Superior temporal gyrus (tissue), 1 donor: ENCODE results near the gene NETO1.

Experiments
- DNase-seq: peaks from one replicate; pipeline ENCODE4 v3.0.0-alpha.2; 2016; ENCODE audit errors: extremely low spot score

NETO1 gene

DNA sequence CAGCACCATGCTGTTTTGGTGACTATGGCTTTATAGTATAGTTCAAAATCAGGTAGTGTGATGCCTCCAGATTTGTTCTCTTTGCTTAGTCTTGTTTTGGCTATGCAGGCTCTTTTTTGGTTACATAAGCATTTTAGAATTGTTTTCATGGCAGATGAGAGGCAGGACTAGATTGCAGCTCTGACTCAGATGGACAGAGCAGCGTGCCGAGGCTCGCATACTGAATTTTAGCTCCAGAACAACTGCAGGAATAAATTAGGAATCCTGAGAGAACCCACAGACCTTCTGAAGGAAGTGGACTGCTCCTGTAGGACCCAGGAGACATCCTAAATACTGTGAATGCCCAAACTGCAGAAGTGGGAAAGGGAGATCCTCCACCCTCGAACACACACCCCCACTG lies 141.6 kb downstream of the NETO1 start:
- DNase-seq = no peak

DNA sequence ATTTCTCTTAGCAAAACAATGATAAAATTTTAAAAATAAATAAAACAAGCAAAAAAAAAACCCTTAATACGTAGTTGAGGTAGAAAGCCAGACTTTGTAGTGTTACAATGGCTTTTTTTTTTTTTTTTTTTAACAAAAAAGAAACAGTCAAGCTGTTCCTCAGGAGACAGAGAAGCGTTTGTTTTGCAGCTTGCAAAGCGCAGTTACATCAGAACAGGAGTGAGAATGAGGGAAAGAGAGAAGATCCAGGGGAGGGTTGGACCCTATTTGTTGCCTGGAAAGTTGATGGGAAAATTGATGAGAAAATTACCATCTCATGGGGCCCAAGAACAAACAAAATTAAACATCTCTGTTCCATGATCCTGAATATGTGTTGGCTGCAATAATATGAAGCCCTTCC lies 146.5 kb downstream of the NETO1 start:
- peak; percentile 18 for DNase-seq

DNA sequence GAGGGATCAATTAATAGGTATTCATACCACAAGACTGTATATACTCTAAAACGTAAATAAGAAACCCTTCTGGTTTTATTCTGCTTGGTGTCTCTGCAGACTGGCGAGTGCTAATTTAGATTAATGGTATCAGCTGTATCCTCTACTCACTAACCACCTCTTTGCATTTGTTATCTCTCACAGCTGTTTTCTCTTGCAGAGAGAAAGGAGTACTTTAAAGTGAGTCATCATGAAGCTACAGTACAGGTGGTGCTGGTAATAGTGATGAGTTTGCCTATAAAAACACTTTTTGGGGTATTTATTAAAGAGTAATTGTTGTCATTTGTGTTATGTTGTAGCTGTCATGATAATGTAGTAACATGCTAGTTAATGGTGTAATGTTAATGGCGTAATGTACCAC lies 147.7 kb downstream of the NETO1 start:
- no peak for DNase-seq

DNA sequence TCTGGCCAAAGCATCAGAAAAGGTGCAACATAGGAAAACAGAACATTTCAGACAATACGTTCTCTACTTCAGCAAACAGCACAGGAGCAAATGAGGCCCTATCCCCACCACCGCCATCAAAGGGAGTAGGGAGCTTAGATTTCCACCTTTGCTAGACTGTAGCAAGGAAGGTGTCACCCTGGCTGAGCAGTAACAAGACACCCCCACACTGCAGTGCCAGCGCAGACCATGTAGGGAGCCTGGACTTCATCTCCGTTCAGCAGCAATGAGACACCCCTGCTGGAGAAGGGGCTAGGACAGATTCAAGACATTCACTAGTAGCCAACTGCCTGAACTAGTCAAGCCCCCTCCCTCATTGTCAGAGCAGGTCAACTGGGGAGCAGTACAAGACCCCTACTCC lies 163.6 kb downstream of the NETO1 start:
- no peak for DNase-seq

DNA sequence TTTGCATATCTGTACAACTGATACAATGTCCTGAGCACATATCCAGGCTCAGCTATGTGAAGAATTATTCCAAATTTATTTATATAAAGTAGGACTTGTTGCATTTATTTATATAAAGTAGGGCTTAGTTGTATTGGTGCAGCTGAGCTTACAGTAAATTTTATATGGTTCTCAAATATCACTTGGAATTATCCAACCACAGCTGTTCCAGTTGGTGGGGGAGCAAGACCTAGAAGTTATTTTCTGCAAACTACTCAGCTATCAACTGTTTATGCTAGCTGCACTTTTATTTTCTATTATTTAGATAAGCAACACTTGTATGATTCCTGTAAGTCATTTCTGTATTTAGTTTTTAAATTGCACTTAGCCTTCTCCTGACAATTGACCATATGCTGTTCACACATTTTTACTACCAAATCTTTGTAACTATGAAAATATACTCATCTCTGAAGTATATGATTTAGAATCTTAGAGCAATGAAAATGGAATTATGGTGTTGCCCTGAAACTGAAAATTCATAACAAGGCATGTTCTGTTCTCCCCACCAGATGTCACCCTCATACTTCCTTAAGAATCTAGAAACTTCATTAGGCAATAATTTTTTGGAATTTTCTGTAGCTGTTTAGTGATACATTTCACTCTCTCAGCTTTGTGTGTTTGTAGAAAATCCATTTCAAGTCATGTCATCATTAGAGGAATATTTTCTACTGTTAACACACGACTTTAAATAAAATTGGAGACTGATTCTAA lies 166.7 kb downstream of the NETO1 start:
- peak; percentile 77 for DNase-seq

DNA sequence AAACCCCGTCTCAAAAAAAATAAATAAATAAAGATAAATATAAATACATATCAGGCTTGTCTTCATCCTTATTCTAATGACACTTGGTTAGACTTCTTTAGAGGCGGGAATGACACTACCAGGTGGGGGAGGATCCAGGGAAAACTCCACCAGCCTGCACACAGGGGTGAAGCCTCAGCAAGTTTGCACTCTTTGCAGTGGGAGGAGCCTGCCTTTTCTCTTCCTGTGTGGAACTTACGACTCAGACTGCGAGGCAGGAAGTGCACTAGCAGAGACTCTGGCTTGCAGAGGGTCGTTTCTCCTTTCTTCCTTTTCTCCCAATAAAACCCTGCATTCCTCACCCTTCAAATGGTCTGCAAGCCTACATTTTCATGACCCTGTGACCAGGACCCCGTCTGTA lies 170.1 kb downstream of the NETO1 start:
- no peak for DNase-seq

DNA sequence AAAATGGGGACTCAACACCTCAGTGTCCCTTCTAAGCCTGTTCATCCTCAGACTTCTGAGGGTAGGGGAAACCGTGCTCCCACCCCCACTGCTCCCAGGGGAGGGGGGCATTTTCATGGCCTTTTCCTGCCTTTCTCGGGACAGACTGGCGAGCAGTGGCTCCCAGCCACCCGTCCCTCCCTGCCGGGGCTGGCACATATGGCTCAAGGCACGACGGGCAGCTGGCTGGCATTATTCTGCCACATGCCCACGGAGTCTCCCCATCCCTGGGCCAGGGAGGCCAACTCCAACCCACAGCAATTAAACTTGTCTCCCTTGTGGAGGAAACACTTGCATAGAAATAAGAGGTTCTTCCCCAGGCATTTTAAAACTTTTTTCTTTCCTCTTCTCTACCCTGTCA lies 175.2 kb downstream of the NETO1 start:
- DNase-seq = no peak
